ENCODE measurements around the gene ITGA6. TPM values are rescaled to one million over a fixed set of nuclear protein-coding genes. Genes with fewer than 3 reads are reported as not detected.

The ITGA6 gene
- total RNA-seq, 2 donors from 2014 or later = 61.7 to 79.5 TPM

- ATAC-seq = no peak
- Mint-ChIP-seq H3K4me1 (peaks cover 54% of the 10 kb centered on the region), H3K27me3 (no peaks in the 10 kb centered on the region), H3K36me3 (ENCODE audit: low read depth) (peaks cover 2% of the 10 kb centered on the region), H3K27ac (no peak overlapping the region), H3K4me3 (peak overlapping the region; percentile 45)
- H3K9me3 ChIP-seq (ENCODE audit: control insufficient read depth, low read length, poor library complexity, severe bottlenecking) = no peaks in the 10 kb centered on the region
- no peak for DNase-seq
Observed at GRCh38 chr2:172438741-172439508, 11.5 kb downstream of the ITGA6 start.

GRCh38 chr2:172439509-172439860 is 12.1 kb downstream of the ITGA6 start:
- no peak for DNase-seq
- Mint-ChIP-seq H3K4me1 (peaks cover 49% of the 10 kb centered on the region), H3K36me3 (ENCODE audit: low read depth) (peaks cover 2% of the 10 kb centered on the region), H3K27me3 (no peaks in the 10 kb centered on the region), H3K27ac (no peak overlapping the region), H3K4me3 (no peak overlapping the region)
- H3K9me3 ChIP-seq (ENCODE audit: control insufficient read depth, low read length, poor library complexity, severe bottlenecking) = no peaks in the 10 kb centered on the region
- ATAC-seq = no peak

- no peak overlapping the region for H3K27ac Mint-ChIP-seq
- H3K9me3 ChIP-seq (ENCODE audit: control insufficient read depth, low read length, poor library complexity, severe bottlenecking) = no peaks in the 10 kb centered on the region
- no peak for DNase-seq
- H3K4me1 Mint-ChIP-seq = peaks cover 45% of the 10 kb centered on the region
- H3K36me3 Mint-ChIP-seq (ENCODE audit: low read depth) = peaks cover under 1% of the 10 kb centered on the region
- H3K27me3 Mint-ChIP-seq = no peaks in the 10 kb centered on the region
- no peak for ATAC-seq
- no peak overlapping the region for H3K4me3 Mint-ChIP-seq
Observed at GRCh38 chr2:172439911-172440310, 12.5 kb downstream of the ITGA6 start.

GRCh38 chr2:172440795-172441194 is 13.4 kb downstream of the ITGA6 start:
- H3K27me3 Mint-ChIP-seq = no peaks in the 10 kb centered on the region
- peak overlapping the region; percentile 80 for H3K4me3 Mint-ChIP-seq
- DNase-seq = no peak
- no peaks in the 10 kb centered on the region for H3K9me3 ChIP-seq (ENCODE audit: control insufficient read depth, low read length, poor library complexity, severe bottlenecking)
- ATAC-seq = peak; percentile 31
- H3K27ac Mint-ChIP-seq = peak overlapping the region; percentile 53
- peaks cover 44% of the 10 kb centered on the region for H3K4me1 Mint-ChIP-seq
- H3K36me3 Mint-ChIP-seq (ENCODE audit: low read depth) = no peaks in the 10 kb centered on the region

- Mint-ChIP-seq H3K4me1 (peaks cover 45% of the 10 kb centered on the region), H3K27ac (peak overlapping the region; percentile 53), H3K27me3 (no peaks in the 10 kb centered on the region), H3K36me3 (ENCODE audit: low read depth) (no peaks in the 10 kb centered on the region), H3K4me3 (peak overlapping the region; percentile 80)
- DNase-seq = peak in 1 of 3 donors; percentile 29
- no peaks in the 10 kb centered on the region for H3K9me3 ChIP-seq (ENCODE audit: control insufficient read depth, low read length, poor library complexity, severe bottlenecking)
- peak; percentile 57 for ATAC-seq
Observed at GRCh38 chr2:172442072-172442895, 14.9 kb downstream of the ITGA6 start.

- no peak overlapping the region for H3K27ac Mint-ChIP-seq
- H3K9me3 ChIP-seq (ENCODE audit: control insufficient read depth, low read length, poor library complexity, severe bottlenecking) = no peaks in the 10 kb centered on the region
- no peak overlapping the region for H3K4me3 Mint-ChIP-seq
- DNase-seq (no peak), ATAC-seq (no peak)
- peaks cover 53% of the 10 kb centered on the region for H3K4me1 Mint-ChIP-seq
- H3K36me3 Mint-ChIP-seq (ENCODE audit: low read depth) = no peaks in the 10 kb centered on the region
- H3K27me3 Mint-ChIP-seq = no peaks in the 10 kb centered on the region
Observed at GRCh38 chr2:172445851-172446250, 18.5 kb downstream of the ITGA6 start.

GRCh38 chr2:172446474-172447063 is 19.2 kb downstream of the ITGA6 start:
- Mint-ChIP-seq H3K36me3 (ENCODE audit: low read depth) (no peaks in the 10 kb centered on the region), H3K27me3 (no peaks in the 10 kb centered on the region), H3K4me3 (no peak overlapping the region), H3K27ac (no peak overlapping the region), H3K4me1 (peaks cover 54% of the 10 kb centered on the region)
- no peaks in the 10 kb centered on the region for H3K9me3 ChIP-seq (ENCODE audit: control insufficient read depth, low read length, poor library complexity, severe bottlenecking)
- DNase-seq (no peak), ATAC-seq (no peak)

GRCh38 chr2:172447811-172448493 is 20.6 kb downstream of the ITGA6 start:
- peak overlapping the region; percentile 41 for H3K4me3 Mint-ChIP-seq
- ATAC-seq (no peak), DNase-seq (no peak)
- no peaks in the 10 kb centered on the region for H3K36me3 Mint-ChIP-seq (ENCODE audit: low read depth)
- no peak overlapping the region for H3K27ac Mint-ChIP-seq
- no peaks in the 10 kb centered on the region for H3K27me3 Mint-ChIP-seq
- H3K4me1 Mint-ChIP-seq = peaks cover 50% of the 10 kb centered on the region
- H3K9me3 ChIP-seq (ENCODE audit: control insufficient read depth, low read length, poor library complexity, severe bottlenecking) = no peaks in the 10 kb centered on the region

GRCh38 chr2:172448544-172449267 is 21.3 kb downstream of the ITGA6 start:
- no peak for DNase-seq
- H3K9me3 ChIP-seq (ENCODE audit: control insufficient read depth, low read length, poor library complexity, severe bottlenecking) = no peaks in the 10 kb centered on the region
- Mint-ChIP-seq H3K36me3 (ENCODE audit: low read depth) (peaks cover under 1% of the 10 kb centered on the region), H3K4me1 (peaks cover 45% of the 10 kb centered on the region), H3K27ac (no peak overlapping the region), H3K4me3 (no peak overlapping the region), H3K27me3 (no peaks in the 10 kb centered on the region)
- ATAC-seq = no peak

- DNase-seq (no peak), ATAC-seq (peak; percentile 39)
- Mint-ChIP-seq H3K4me1 (peaks cover 55% of the 10 kb centered on the region), H3K27me3 (no peaks in the 10 kb centered on the region), H3K36me3 (ENCODE audit: low read depth) (peaks cover 2% of the 10 kb centered on the region), H3K4me3 (no peak overlapping the region), H3K27ac (no peak overlapping the region)
- no peaks in the 10 kb centered on the region for H3K9me3 ChIP-seq (ENCODE audit: control insufficient read depth, low read length, poor library complexity, severe bottlenecking)
Observed at GRCh38 chr2:172449911-172450550, 22.6 kb downstream of the ITGA6 start.

GRCh38 chr2:172451923-172452322 is 24.5 kb downstream of the ITGA6 start:
- peaks cover 2% of the 10 kb centered on the region for H3K36me3 Mint-ChIP-seq (ENCODE audit: low read depth)
- no peaks in the 10 kb centered on the region for H3K9me3 ChIP-seq (ENCODE audit: control insufficient read depth, low read length, poor library complexity, severe bottlenecking)
- peaks cover 60% of the 10 kb centered on the region for H3K4me1 Mint-ChIP-seq
- DNase-seq (no peak), ATAC-seq (no peak)
- H3K27ac Mint-ChIP-seq = peak overlapping the region; percentile 54
- no peaks in the 10 kb centered on the region for H3K27me3 Mint-ChIP-seq
- no peak overlapping the region for H3K4me3 Mint-ChIP-seq

GRCh38 chr2:172452845-172453244 is 25.5 kb downstream of the ITGA6 start:
- DNase-seq = no peak
- H3K9me3 ChIP-seq (ENCODE audit: control insufficient read depth, low read length, poor library complexity, severe bottlenecking) = no peaks in the 10 kb centered on the region
- ATAC-seq = no peak
- Mint-ChIP-seq H3K27me3 (no peaks in the 10 kb centered on the region), H3K36me3 (ENCODE audit: low read depth) (peaks cover 2% of the 10 kb centered on the region), H3K4me3 (no peak overlapping the region), H3K27ac (no peak overlapping the region), H3K4me1 (peaks cover 60% of the 10 kb centered on the region)
